Measurements from ENCODE around the gene LRRTM4. TPM values are rescaled to one million over a fixed set of nuclear protein-coding genes. Genes with fewer than 3 reads are reported as not detected.

LRRTM4 gene
- total and polyA plus RNA-seq, 2 donors from 2014 or later: 0.19 TPM; not detected in 1

DNA sequence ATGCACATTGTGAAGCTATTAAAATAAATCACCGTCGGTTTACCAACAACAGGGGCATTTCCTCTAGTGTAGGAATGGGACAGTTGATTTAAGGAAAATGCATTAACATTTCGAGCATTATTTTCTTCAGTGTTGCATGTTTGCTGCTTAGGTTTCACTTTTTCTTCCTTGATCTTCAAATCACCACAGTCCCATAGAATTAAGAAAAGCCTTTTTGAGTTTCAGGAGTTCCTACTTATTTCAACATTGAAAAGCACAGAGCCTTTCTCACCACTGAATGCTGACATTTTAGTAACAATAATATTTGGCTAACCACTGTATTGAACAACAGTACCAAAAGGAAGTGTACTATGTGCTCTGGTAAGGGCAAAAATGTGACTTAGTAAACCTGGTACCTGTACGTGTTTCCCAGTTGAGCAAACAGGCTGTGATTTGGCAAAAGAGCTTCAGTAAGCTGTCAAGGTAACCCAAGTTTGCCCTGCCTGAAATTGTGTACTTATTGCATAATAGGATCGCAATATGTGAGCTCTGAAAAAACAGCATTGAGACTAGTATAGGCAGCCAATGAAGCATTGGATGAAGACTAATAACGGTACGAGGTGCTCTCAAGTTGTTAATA lies 2.2 kb downstream of the LRRTM4 start:
- no peak overlapping the region for H3K9ac ChIP-seq (ENCODE audit: low read length in 3 of 3)
- H3K27me3 ChIP-seq (ENCODE audit: control insufficient read depth, insufficient read depth, low read length): no peaks in the 10 kb centered on the region
- no peaks in the 10 kb centered on the region for H3K36me3 ChIP-seq (ENCODE audit: control insufficient read depth in 2 of 3, insufficient read depth in 3 of 3, low read length in 3 of 3)
- FAIRE-seq (no peak), DNase-seq (no peak)
- H3K4me1 ChIP-seq (ENCODE audit: control insufficient read depth in 2 of 3, insufficient read depth in 2 of 3, low read depth in 1 of 3, low read length in 3 of 3): no peaks in the 10 kb centered on the region
- no peak for TF ChIP-seq CTCF (IDR thresholded peaks at IDR 0.05; ENCODE audit: borderline replicate concordance, extremely low read depth, insufficient read depth)
- H3K9me3 ChIP-seq (ENCODE audit: control insufficient read depth in 2 of 3, insufficient read depth in 1 of 3, low read length in 3 of 3): no peaks in the 10 kb centered on the region
- no peak overlapping the region for H3K4me3 ChIP-seq (ENCODE audit: low read length in 3 of 3)
- H3K27ac ChIP-seq (ENCODE audit: low read depth in 2 of 2, low read length in 2 of 2): no peak overlapping the region
- intact Hi-C loops (cut with DNase I): no loop called here

GRCh38 chr2:77519164-77519887 lies 2.9 kb downstream of the LRRTM4 start:
- Histone ChIP-seq H3K27me3 (ENCODE audit: control insufficient read depth, insufficient read depth, low read length) (no peaks in the 10 kb centered on the region), H3K4me1 (ENCODE audit: control insufficient read depth in 2 of 3, insufficient read depth in 2 of 3, low read depth in 1 of 3, low read length in 3 of 3) (no peaks in the 10 kb centered on the region), H3K36me3 (ENCODE audit: control insufficient read depth in 2 of 3, insufficient read depth in 3 of 3, low read length in 3 of 3) (no peaks in the 10 kb centered on the region), H3K27ac (ENCODE audit: low read depth in 2 of 2, low read length in 2 of 2) (no peak overlapping the region), H3K9ac (ENCODE audit: low read length in 3 of 3) (no peak overlapping the region), H3K9me3 (ENCODE audit: control insufficient read depth in 2 of 3, insufficient read depth in 1 of 3, low read length in 3 of 3) (no peaks in the 10 kb centered on the region), H3K4me3 (ENCODE audit: low read length in 3 of 3) (no peak overlapping the region)
- intact Hi-C loops (cut with DNase I): no loop called here
- FAIRE-seq: no peak
- no peak for TF ChIP-seq CTCF (IDR thresholded peaks at IDR 0.05; ENCODE audit: borderline replicate concordance, extremely low read depth, insufficient read depth)
- no peak for DNase-seq

DNA sequence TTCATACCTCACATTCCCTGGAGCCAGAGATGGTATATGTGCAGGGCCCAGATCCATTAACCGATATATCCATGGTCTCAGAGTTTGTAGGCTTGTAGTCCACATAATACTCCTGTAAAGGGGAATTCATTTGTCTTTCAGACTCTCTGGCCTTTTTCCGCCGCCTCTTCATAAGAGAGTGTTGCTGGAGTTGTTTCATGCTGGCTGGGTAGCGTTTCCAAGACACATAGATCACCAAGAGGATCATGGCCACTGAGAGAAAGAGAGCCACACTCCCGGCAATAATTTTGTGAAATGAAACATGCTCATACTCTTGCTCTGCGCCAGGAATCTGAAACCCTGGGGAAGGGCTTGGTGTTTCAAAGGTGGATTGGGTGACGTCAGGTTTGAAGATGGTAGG lies 3.9 kb downstream of the LRRTM4 start:
- Histone ChIP-seq H3K9me3 (ENCODE audit: control insufficient read depth in 2 of 3, insufficient read depth in 1 of 3, low read length in 3 of 3) (no peaks in the 10 kb centered on the region), H3K9ac (ENCODE audit: low read length in 3 of 3) (no peak overlapping the region), H3K4me3 (ENCODE audit: low read length in 3 of 3) (no peak overlapping the region), H3K27me3 (ENCODE audit: control insufficient read depth, insufficient read depth, low read length) (no peaks in the 10 kb centered on the region), H3K36me3 (ENCODE audit: control insufficient read depth in 2 of 3, insufficient read depth in 3 of 3, low read length in 3 of 3) (no peaks in the 10 kb centered on the region), H3K27ac (ENCODE audit: low read depth in 2 of 2, low read length in 2 of 2) (no peak overlapping the region), H3K4me1 (ENCODE audit: control insufficient read depth in 2 of 3, insufficient read depth in 2 of 3, low read depth in 1 of 3, low read length in 3 of 3) (no peaks in the 10 kb centered on the region)
- TF ChIP-seq CTCF (IDR thresholded peaks at IDR 0.05; ENCODE audit: borderline replicate concordance, extremely low read depth, insufficient read depth): no peak
- intact Hi-C loops (cut with DNase I): no loop called here
- FAIRE-seq: no peak
- DNase-seq: no peak
